ENCODE results near the gene TMEM235. TPM values are rescaled to one million over a fixed set of nuclear protein-coding genes. Genes with fewer than 3 reads are reported as not detected.

Gene TMEM235
- total RNA-seq, 1 donor from 2014 or later: not detected

GRCh38 chr17:78253946-78254672 lies 22.7 kb downstream of the TMEM235 start:
- Histone ChIP-seq H3K36me3 (ENCODE audit: control insufficient read depth, insufficient read depth, low read length) (no peaks in the 10 kb centered on the region), H3K4me3 (ENCODE audit: low read depth, low read length) (peak overlapping the region; percentile 73), H3K27me3 (ENCODE audit: control insufficient read depth, insufficient read depth, low read length) (peaks cover 9% of the 10 kb centered on the region)
- TF ChIP-seq, protein P1, sequence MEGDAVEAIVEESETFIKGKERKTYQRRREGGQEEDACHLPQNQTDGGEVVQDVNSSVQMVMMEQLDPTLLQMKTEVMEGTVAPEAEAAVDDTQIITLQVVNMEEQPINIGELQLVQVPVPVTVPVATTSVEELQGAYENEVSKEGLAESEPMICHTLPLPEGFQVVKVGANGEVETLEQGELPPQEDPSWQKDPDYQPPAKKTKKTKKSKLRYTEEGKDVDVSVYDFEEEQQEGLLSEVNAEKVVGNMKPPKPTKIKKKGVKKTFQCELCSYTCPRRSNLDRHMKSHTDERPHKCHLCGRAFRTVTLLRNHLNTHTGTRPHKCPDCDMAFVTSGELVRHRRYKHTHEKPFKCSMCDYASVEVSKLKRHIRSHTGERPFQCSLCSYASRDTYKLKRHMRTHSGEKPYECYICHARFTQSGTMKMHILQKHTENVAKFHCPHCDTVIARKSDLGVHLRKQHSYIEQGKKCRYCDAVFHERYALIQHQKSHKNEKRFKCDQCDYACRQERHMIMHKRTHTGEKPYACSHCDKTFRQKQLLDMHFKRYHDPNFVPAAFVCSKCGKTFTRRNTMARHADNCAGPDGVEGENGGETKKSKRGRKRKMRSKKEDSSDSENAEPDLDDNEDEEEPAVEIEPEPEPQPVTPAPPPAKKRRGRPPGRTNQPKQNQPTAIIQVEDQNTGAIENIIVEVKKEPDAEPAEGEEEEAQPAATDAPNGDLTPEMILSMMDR (IDR thresholded peaks at IDR 0.05; ENCODE audit: insufficient read depth, low read length, poor library complexity, severe bottlenecking): no peak
- DNase-seq (ENCODE audit: low read depth): no peak

- no peak overlapping the region for H3K4me3 ChIP-seq (ENCODE audit: low read depth, low read length)
- no peaks in the 10 kb centered on the region for H3K36me3 ChIP-seq (ENCODE audit: control insufficient read depth, insufficient read depth, low read length)
- TF ChIP-seq, protein P1 (IDR thresholded peaks at IDR 0.05; ENCODE audit: insufficient read depth, low read length, poor library complexity, severe bottlenecking): no peak
- H3K27me3 ChIP-seq (ENCODE audit: control insufficient read depth, insufficient read depth, low read length): peaks cover 4% of the 10 kb centered on the region
- no peak for DNase-seq (ENCODE audit: low read depth)
Observed at GRCh38 chr17:78255029-78255656, 23.7 kb downstream of the TMEM235 start.

- TF ChIP-seq, protein P1 (IDR thresholded peaks at IDR 0.05; ENCODE audit: insufficient read depth, low read length, poor library complexity, severe bottlenecking): no peak
- H3K36me3 ChIP-seq (ENCODE audit: control insufficient read depth, insufficient read depth, low read length): no peaks in the 10 kb centered on the region
- H3K27me3 ChIP-seq (ENCODE audit: control insufficient read depth, insufficient read depth, low read length): no peaks in the 10 kb centered on the region
- no peak overlapping the region for H3K4me3 ChIP-seq (ENCODE audit: low read depth, low read length)
- DNase-seq (ENCODE audit: low read depth): no peak
Observed at GRCh38 chr17:78255953-78256706, 24.7 kb downstream of the TMEM235 start.

DNA sequence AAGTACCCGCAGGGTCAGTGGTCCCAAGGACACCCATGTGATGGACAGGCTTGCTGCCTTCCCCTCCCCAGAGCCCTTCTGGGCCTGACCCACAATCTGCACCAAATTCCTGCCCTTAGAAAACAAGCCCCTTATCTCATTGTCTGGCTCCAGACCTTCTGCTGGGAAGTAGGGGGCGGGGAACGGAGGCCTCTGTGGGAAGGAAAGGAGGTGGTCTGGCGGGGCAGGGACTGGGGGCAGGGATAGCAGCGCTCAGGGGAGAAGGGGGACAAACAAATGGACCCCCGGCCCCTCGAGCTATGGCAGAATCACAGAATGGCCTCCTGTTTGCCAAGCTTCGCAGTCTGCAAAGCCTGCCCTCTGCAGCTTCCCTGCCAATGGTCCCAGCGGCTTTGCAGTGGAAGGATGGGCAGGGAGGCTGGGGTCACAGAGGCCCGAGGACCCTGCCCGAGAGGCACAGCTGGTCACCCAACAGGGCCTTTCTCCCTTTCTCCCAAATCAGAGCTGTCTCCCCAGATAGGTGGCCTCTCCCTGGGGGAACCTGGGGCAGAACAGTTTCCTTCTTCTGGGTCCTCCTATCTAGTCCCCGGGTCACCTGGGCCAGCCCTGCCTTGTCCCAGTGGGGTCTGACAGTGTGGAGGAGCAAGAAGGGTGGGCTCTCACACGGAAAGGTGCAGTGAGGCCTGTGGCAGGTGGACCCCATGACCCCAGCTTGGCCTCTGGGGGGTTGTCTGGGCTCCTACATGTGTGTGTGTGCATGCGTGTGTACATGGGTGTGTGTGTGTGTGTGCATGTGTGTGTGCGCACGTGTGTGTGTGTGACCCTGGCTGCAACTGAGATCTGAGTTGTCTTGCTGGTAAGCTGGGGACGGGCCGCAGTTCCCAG lies 25.5 kb downstream of the TMEM235 start:
- H3K36me3 ChIP-seq (ENCODE audit: control insufficient read depth, insufficient read depth, low read length): no peaks in the 10 kb centered on the region
- TF ChIP-seq, protein P1 (IDR thresholded peaks at IDR 0.05; ENCODE audit: insufficient read depth, low read length, poor library complexity, severe bottlenecking): no peak
- DNase-seq (ENCODE audit: low read depth): no peak
- no peak overlapping the region for H3K4me3 ChIP-seq (ENCODE audit: low read depth, low read length)
- H3K27me3 ChIP-seq (ENCODE audit: control insufficient read depth, insufficient read depth, low read length): no peaks in the 10 kb centered on the region

DNA sequence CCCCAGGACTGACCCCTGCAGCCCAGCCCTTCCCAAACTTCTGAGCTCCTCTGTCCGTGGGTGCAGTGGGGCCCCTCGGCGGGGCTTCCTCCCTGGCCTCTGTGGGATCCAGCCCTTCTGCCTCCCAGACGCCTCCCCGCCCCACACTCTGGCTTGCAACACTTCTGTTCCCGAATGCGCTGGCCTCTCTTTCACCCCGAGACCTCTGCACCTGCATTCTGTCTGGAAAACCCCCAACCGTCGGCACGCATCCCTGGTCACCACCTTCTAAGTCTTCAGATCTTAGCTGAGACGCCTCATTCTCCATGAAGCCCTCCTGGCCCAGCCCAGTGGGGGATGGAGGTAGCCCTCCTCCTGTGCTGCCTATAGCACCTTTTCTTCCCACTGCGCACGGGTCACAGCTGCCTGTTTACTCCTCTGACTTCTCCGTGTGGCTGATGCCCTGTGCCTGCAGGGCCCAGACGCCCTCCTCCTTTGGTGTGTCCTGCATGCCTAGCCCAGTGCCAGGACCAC lies 26.4 kb downstream of the TMEM235 start:
- Histone ChIP-seq H3K36me3 (ENCODE audit: control insufficient read depth, insufficient read depth, low read length) (no peaks in the 10 kb centered on the region), H3K27me3 (ENCODE audit: control insufficient read depth, insufficient read depth, low read length) (no peaks in the 10 kb centered on the region), H3K4me3 (ENCODE audit: low read depth, low read length) (no peak overlapping the region)
- DNase-seq (ENCODE audit: low read depth): no peak
- TF ChIP-seq, protein P1 (IDR thresholded peaks at IDR 0.05; ENCODE audit: insufficient read depth, low read length, poor library complexity, severe bottlenecking): no peak

Data from kidney epithelial cell (primary cell).